HG02885 (cell line): ENCODE results near the gene FNDC1.

Source experiments
- ATAC-seq: cut with Tn5 transposase; IDR thresholded peaks from one replicate; pipeline ENCODE4 v1.9.1; 2021; ENCODE audit warnings: mild to moderate bottlenecking; ENCODE audit not compliant: unreplicated experiment, poor library complexity

The FNDC1 gene

GRCh38 chr6:159303159-159303558, 134.0 kb downstream of the FNDC1 start:
- no peak for ATAC-seq

DNA sequence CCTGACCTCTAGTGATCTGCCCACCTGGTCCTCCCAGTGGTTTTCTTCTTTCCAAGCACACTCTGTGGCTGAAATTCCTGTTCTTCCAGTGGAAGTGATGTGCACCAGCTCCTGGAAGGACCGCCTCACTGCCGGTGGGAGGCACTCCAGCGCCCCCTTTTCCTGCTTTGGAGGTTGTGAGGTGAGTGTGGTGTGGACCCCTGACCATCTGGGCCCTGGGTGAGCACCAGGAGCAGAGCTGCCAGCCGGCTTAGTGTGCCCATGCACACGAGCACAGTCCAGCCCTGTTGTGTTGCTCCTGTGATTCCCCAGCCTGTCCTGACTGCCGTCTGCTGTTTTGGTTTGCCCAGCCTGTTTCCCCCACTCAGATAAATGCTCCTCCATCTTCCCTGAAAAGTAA, 134.6 kb downstream of the FNDC1 start:
- no peak for ATAC-seq

- no peak for ATAC-seq
Measured at GRCh38 chr6:159304641-159305040, 135.4 kb downstream of the FNDC1 start.

DNA sequence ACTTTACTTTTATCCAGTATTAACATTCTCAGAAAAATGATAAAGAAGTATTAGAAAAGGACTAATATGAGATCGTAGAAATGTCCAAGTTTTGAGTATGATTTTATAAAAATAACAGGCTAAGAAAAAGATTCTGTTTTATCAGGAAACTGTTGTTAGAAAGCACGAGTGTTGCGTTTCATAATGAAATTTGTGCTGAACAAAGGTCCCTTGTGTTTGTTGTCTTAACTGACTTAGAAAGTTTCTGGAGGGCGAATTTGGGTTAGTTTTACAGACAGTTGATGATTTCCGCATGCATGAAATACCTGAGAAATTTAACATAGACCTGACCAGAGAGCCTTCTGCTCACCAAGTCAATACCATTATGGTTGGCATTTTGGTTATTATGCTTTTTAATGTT, 136.0 kb downstream of the FNDC1 start:
- ATAC-seq, result no peak

DNA sequence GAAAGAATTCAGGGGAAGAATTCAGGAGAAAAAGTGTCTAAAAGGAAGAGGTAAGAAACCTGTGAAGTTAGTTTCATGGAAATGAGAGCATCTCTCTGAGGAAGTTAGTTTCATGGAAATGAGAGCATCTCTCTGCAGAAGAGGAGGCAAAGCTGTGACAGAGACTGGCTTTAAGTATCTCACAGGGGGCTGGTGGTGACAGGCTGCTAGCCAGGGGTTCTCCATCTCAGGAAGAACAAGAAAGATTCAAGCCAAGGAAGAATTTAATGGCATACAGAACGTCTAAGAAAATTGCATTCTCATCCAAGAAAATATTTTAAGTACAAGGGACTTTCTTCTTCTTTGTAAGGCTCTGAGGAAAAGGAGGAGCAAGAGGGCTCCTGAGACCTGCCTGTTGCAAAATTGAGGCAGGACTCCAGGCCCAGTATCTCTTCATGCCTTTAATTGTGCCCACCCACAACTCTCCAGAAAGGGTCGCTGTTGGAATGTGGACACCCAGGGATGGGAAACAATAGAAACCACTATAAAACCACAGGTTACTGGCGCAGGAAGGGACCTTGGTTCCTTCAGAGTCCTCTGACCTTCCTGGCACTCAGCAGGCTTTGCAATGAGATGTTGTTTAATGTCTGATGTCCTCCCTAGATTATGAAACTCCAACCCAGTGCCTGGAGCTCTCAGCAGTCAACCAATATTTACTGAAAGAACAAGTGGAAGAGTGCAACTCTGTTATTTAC, 136.8 kb downstream of the FNDC1 start:
- ATAC-seq, result no peak

DNA sequence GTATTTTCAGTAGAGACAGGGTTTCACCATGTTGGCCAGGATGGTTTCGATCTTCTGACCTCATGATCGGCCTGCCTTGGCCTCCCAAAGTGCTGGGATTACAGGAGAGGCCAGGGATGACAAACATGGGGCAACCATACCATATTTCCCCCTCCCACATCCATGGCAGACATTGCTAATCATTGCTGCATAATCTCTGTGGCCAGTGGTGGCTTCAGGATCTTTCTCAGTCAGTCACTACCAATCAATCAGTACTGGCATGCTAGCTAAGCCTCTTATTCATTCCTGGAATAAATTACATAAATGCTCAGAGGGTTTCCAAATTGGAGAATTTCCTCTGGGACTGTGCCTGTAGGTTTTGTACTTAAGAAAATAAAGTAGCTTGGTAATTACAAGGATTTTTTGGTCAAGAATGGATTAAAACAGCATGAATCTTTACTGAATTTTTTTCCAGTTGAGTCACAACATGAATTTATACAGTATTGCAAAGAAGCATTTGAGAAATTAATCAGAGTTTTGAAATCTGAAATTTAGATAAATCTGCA, 138.1 kb downstream of the FNDC1 start:
- ATAC-seq, result no peak

DNA sequence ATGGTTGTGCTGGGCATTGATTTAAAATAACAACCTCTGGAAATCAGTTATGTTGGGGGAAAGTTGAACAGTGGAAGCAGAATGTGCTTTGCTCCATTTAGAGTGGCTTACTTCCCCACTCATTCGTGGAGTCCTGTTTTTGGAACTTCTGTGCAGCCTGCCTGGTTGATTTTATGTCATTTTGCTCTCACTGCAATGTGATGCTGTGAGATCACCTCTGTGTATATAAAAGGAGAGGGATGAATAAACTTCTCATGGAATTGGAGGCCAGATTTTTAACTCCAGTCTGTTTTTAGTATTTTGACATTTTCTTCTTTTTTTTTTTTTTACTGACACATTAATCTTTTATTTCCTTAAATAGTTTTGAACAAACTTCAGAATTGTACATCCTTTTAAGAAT, 139.0 kb downstream of the FNDC1 start:
- ATAC-seq, result no peak

GRCh38 chr6:159309723-159310122, 140.5 kb downstream of the FNDC1 start:
- ATAC-seq, result no peak

DNA sequence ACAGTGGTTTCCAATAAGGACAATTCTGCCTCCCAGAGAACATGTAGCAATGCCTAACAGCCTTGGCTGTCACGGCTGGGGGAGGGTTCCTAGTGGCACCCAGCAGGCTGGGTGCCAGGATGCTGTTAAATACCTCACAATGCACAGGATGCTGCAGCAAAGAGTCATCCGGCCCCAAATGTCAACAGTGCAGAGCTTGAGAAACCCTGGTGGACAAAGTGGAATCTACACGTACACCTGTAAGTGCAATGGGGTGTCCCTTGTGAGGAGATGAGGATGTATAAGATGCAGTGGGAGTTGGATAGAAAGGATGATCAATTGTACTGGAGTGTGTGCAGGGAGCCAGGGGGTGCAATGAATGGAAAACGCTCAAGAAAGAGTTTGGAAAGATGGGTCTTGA, 142.4 kb downstream of the FNDC1 start:
- no peak for ATAC-seq

DNA sequence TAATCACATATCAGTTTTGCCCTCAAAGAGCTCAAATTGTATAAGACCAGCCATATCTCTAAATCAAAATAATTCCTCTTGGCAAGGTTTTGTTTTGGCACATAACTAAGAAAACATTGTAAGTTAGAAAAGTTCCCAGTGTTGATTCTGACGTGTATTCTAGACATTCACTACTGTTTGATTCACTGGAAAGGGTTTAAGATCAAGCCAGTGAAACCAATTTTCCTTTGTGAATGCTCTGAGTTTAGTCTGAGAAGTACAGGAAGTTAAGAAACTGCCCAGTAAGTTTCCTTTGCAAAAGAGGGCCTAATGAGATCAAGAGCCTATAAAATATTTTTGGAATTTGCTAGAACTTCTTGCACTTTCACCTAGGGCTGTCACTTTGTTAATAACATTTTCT, 143.0 kb downstream of the FNDC1 start:
- no peak for ATAC-seq

DNA sequence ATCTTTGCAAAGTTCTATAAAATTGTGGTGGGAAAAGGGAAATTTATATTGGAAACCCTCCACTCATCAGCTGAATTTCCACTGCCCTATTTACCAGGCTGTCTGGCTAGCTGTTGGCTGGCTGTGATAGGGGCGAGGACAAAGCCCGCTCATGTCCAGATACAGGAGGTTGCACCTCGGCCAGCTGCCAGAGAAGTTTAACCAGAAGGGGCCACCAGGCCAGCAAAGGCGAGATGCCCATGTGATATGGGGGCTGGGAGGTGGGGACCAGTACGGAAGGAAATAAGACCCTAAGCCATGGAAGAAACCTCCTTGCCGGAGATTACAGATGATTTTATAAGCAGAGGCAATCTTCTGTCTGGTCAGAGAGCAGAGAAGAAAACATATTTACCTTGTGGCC, 143.8 kb downstream of the FNDC1 start:
- no peak for ATAC-seq

GRCh38 chr6:159315562-159315961, 146.4 kb downstream of the FNDC1 start:
- no peak for ATAC-seq

DNA sequence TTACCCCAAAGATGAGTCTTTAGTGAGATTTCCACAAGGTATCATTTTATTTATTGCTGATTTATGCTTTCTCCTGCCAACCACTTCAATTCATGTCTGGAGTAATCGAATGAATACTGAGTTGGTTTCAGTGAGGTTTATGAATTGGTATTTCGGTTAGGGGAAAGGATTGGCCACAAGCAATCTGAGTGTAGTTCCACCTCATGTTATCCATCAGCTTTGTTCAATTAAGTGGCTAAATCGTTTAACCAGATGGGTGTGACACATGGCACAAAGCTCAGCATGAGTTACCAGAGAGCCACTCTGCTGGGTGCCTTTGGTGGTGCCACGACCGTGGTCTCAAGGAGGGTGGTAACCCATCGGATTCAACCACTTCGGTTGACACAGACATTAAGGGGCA, 148.2 kb downstream of the FNDC1 start:
- ATAC-seq, result no peak

GRCh38 chr6:159321267-159321666, 152.1 kb downstream of the FNDC1 start:
- ATAC-seq, result no peak
